Ovary (tissue), 3 donors: Measurements from ENCODE around the gene PMEL.

Source experiments
- CTCF ChIP-seq, 3 donors: fragments of 450-650 bp in 2 of 3; fragments of 200-600 bp in 1 of 3; IDR thresholded peaks; one replicate each; pipeline versions ENCODE4 v1.5.1 to v1.8.0; 2016 to 2022; ENCODE audit warnings: antibody characterized with exemption in 3 of 3, mild to moderate bottlenecking in 1 of 3
- POLR2A ChIP-seq: fragments of 450-650 bp; IDR thresholded peaks from one replicate; pipeline ENCODE4 v1.6.1; 2017; ENCODE audit warnings: antibody characterized with exemption, mild to moderate bottlenecking, moderate library complexity
- donor health status: DM: no; HTN: no; CAD: no.

- TF ChIP-seq CTCF (IDR thresholded peaks at IDR 0.05) (no peak), POLR2A (no peak)
Observed at GRCh38 chr12:55974308-55974730, 8.5 kb upstream of the PMEL start.
